ENCODE data around the gene HERC2.

The HERC2 gene

DNA sequence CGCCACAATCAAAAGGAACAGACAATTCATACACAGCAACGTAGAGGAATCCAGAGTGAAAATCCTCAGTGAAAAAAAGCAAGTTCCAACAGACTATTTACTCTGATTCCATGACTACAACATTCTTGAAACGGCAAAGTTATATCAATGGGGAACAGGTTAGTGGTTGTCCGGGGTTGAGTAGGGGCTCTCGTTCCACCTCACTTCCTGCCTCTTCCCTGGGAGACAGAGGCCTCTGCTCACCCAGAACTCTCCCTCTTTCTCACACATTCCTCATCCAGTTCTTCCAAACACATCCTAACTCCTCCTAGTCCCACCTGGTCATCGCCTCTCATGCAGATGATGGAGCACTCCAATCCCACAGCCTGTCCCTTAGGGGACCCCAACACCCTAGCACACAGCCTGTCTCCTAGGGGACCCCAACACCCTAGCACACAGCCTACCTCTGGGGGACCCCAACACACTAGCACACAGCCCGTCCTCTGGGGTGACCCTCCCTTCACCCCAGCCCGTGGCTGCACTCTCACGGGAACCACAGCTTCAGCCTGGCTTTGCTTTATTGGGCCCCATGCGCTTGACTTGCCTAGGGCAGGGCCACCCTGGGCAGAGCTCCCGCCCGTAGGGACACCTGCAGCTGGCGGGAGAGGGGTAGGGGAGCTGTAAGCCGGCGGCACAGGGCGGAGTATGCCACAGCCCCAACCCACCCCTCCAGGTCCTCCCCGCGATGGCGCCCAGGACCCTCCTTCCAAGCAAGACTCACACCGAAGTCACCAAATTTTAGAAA lies 228.0 kb downstream of the HERC2 start:
- DNase-seq = no peak

DNA sequence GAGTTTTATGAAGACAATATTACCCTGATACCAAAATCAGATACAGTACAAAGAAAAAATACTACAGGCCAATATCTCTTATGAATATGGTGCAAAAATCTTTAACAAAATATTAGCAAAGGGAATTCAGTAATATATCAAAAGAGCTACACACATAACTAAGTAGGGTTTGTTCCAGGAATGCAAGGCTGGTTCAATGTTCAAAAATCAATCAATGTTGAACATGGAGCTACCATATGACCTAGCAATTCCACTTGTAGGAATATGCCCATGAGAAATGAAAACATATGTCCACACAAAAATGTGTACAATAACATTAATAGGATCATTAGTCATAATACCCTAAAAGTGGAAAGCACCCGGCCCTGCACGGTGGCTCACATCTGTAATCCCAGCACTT lies 230.7 kb downstream of the HERC2 start:
- no peak for DNase-seq

GRCh38 chr15:28086175-28086703 lies 235.7 kb downstream of the HERC2 start:
- peak; percentile 70 for DNase-seq

DNA sequence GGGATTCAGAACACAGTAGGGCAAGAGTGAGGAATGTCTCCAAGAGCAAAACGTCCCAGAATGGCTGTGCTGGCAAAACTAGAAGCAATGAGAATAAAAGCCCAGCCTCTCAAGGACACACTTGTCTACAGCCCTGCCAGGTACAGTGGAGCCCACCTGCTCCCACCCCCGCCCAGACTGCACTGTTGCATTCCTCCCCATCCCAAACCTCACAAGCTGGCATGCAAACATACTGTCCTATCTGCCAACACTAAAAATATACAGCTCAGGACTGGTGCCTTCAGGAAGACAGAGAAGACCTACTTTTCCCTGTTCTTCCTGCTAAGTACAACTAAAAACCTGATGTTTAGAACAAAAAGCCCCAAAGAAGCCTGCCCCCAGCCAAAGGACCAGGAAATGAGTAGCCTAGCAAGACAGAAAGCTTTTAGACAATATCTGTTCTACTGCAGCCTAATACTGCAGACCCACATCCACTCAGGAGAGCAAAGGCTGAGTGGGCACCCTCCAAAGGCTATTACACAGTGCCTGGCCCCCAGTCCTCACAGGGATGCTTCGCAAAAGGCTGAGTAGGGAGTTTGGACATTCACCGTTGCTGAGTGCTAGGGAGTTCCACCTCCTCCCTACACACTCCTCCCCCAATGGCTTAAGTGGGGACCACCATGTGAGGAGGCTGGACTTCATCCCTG lies 236.3 kb downstream of the HERC2 start:
- no peak for DNase-seq

- DNase-seq = no peak
Measured at GRCh38 chr15:28084547-28084946, 237.4 kb downstream of the HERC2 start.

DNA sequence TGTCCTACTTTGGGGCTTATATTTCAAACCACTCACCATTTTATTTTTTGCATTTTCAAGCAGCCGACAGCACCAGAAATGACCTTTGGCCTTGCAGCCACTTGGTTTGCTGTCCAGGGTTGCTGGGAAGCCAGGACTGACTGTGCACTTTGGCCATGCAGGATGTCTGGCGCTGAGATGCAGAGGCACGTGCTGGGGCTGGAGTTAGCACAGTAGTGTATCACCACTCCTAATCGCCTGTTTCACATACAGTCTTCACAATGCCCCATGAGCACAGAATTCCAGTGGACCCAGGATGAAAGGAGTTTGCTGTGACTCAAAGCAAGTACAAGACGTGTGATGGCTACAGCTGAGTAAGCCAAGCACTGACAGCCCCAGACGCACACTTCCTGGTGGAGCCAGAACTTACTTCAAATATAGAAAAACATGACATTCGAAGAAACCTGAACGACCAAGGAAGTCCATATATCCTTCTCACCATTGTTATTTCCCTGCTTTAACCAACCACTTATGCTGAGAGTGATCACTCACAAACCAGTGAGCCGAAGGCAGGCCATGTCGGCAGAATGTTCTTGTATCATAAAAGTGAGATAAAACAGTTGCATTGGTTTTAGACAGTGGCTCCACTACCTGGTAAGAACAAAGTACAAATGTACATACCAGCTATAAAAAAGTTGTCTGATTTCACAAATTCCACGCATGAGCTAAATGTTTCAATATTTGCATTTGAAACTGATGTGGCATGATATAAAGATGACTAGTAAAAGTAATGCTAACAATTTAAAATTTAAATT lies 238.9 kb downstream of the HERC2 start:
- DNase-seq = no peak

DNA sequence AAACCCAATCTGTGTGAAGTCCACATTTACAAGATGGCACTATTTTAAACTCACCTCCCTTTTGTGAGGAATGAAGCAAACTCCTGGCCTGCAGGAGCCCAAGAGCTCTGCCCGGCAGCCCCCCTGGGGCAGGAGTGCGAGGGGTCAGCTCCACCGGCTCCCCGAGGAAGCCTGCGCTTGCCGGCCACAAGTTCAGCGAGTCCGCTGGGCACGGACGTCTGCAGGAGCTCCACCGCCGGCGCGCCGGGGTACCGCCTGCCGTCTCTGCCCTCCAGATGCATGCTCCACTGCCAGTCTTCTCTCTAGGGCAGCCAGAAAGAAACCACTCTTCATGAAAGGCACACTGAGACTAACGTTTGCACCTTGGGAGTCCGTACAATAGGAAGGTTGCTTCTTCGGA lies 240.4 kb downstream of the HERC2 start:
- no peak for DNase-seq

- DNase-seq = no peak
Measured at GRCh38 chr15:28080386-28080785, 241.6 kb downstream of the HERC2 start.

DNA sequence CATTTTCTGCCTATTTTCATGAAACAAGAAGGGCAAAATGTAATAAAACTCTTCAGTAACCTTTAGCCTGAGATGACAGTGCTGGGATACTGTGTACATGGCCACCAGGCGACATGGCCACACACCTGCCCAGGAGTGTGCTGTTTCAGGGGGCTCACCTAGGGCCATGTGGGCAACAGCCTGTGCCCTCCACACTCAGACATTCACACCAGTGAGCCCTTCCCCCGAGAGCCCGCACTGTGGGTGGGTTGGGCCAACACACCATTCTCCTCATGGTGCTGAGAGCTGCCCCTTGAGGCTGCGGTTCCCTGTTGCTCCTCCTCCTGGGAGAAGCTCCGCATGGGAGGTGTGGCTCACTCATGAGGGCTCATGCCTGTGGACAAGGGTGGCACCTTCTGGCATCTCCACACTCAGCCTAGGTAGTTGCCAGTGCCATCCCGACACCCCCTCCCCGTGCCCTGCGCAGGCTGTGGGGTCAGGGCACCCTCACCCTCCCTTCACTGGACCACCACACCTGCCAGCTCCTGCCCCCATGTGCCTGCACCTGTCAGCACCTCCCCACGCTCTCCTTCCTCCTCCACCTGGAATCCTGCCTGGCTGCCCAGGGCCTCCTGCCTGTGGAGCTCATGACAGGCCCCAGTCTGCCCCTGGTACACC lies 242.5 kb downstream of the HERC2 start:
- no peak for DNase-seq

GRCh38 chr15:28078191-28078719 lies 243.7 kb downstream of the HERC2 start:
- no peak for DNase-seq

DNA sequence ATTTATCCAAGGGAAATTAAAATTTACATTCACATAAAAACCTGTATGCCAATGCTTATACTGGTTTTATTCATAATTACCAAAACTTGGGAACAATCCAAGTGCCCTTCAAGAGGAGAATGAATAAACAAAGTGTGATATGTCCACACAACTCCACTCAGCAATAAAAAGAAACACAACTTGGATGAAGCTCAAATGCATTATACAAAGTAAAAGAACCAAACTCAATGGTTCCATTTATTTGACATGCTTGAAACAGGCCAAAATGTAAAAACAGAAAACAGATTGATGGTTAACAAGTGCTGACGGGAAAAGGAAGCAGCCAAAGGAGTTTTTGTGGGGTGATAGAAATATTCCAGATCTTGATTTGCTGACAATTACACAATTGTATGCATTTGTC lies 246.4 kb downstream of the HERC2 start:
- no peak for DNase-seq

- no peak for DNase-seq
Measured at GRCh38 chr15:28068930-28069329, 253.0 kb downstream of the HERC2 start.

DNA sequence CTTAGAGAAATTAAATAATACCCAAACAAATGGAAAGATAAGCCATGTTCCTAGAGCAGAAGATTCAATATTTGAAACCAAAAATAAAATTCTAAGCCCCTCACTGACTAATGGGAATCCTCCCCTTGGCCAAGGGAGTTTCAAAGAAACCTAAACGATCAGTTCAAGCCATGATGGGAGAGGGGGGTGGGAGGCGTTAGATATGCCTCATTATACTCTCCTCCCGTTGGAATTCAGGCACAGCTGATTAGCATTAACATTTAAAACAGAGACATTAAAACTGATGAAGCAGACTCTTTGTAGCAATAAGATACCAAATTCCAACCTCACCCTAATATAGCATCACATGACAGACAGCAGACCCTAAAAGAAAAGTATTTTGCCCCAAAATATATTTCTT lies 255.7 kb downstream of the HERC2 start:
- no peak for DNase-seq
